Liver (tissue), 9 donors: Measurements from ENCODE around the gene TSPAN17. TPM values are rescaled to one million over a fixed set of nuclear protein-coding genes. Genes with fewer than 3 reads are reported as not detected.

Source experiments
- DNase-seq: peaks from one replicate; pipeline ENCODE4 v3.0.0-alpha.2; 2017; ENCODE audit warnings: low spot score
- H3K27ac ChIP-seq, 2 donors: one replicate each; pipeline ENCODE4 v1.7.0; 2013; ENCODE audit warnings: inconsistent platforms in 2 of 2, low read length in 2 of 2, control low read depth in 1 of 2, low read depth in 1 of 2, mild to moderate bottlenecking in 1 of 2
- H3K27me3 ChIP-seq, 4 donors: one replicate each; pipeline versions ENCODE4 v1.6.1 to v1.7.0; 2013; ENCODE audit warnings: low read length in 3 of 4, inconsistent platforms in 1 of 4, mild to moderate bottlenecking in 1 of 4, moderate library complexity in 1 of 4; ENCODE audit not compliant: control insufficient read depth in 4 of 4, insufficient read depth in 4 of 4
- H3K36me3 ChIP-seq, 4 donors: one replicate each; pipeline versions ENCODE4 v1.6.1 to v1.7.0; 2013; ENCODE audit warnings: low read length in 3 of 4, mild to moderate bottlenecking in 3 of 4, low read depth in 1 of 4, moderate library complexity in 1 of 4; ENCODE audit not compliant: control insufficient read depth in 4 of 4, insufficient read depth in 3 of 4
- H3K4me1 ChIP-seq, 4 donors: one replicate each; pipeline versions ENCODE4 v1.6.1 to v1.7.0; 2013; ENCODE audit warnings: low read length in 3 of 4, mild to moderate bottlenecking in 3 of 4, moderate library complexity in 1 of 4; ENCODE audit not compliant: control insufficient read depth in 4 of 4, insufficient read depth in 4 of 4
- H3K4me3 ChIP-seq, 3 donors: one replicate each; pipeline versions ENCODE4 v1.6.1 to v1.7.0; 2013; ENCODE audit warnings: low read length in 3 of 3, control low read depth in 1 of 3, low read depth in 1 of 3, mild to moderate bottlenecking in 1 of 3
- H3K9ac ChIP-seq, 2 donors: one replicate each; pipeline ENCODE4 v1.7.0; 2013; ENCODE audit warnings: low read length in 2 of 2, mild to moderate bottlenecking in 2 of 2, moderate library complexity in 2 of 2, control low read depth in 1 of 2, low read depth in 1 of 2
- H3K9me3 ChIP-seq, 4 donors: one replicate each; pipeline versions ENCODE4 v1.6.1 to v1.7.0; 2013; ENCODE audit warnings: low read length in 3 of 4; ENCODE audit not compliant: control insufficient read depth in 4 of 4
- EGR1 ChIP-seq, 2 donors: IDR thresholded peaks; 2 replicates each; pipeline ENCODE4 v1.6.1; 2016 to 2018; ENCODE audit warnings: antibody characterized with exemption in 2 of 2, low read depth in 2 of 2
- FOXA1 ChIP-seq: IDR thresholded peaks from 2 replicates; pipeline ENCODE4 v1.6.1; 2016; ENCODE audit warnings: antibody characterized with exemption
- GABPA ChIP-seq, 2 donors: IDR thresholded peaks in 1 of 2; conservative IDR thresholded peaks in 1 of 2; 2 replicates each; pipeline ENCODE4 v1.6.1; 2016; ENCODE audit warnings: antibody characterized with exemption in 2 of 2, mild to moderate bottlenecking in 1 of 2, moderate library complexity in 1 of 2
- HNF4A ChIP-seq, 2 donors: conservative IDR thresholded peaks; 2 replicates each; pipeline ENCODE4 v1.6.1; 2016; ENCODE audit warnings: antibody characterized with exemption in 2 of 2, mild to moderate bottlenecking in 2 of 2
- HNF4G ChIP-seq: IDR thresholded peaks from 2 replicates; pipeline ENCODE4 v1.6.1; 2016; ENCODE audit warnings: antibody characterized with exemption
- JUND ChIP-seq, 2 donors: IDR thresholded peaks; 2 replicates each; pipeline ENCODE4 v1.6.1; 2016; ENCODE audit warnings: antibody characterized with exemption in 2 of 2
- NR2F2 ChIP-seq: IDR thresholded peaks from 2 replicates; pipeline ENCODE4 v1.6.1; 2016; ENCODE audit warnings: antibody characterized with exemption
- RAD21 ChIP-seq, 2 donors: IDR thresholded peaks; 2 replicates each; pipeline ENCODE4 v1.6.1; 2016; ENCODE audit warnings: antibody characterized with exemption in 2 of 2, mild to moderate bottlenecking in 2 of 2
- RXRA ChIP-seq, 2 donors: IDR thresholded peaks; 2 replicates each; pipeline ENCODE4 v1.6.1; 2017 to 2018; ENCODE audit warnings: antibody characterized with exemption in 2 of 2, mild to moderate bottlenecking in 1 of 2
- TAF1 ChIP-seq: conservative IDR thresholded peaks from 2 replicates; pipeline ENCODE4 v1.6.1; 2016; ENCODE audit warnings: antibody characterized with exemption, mild to moderate bottlenecking
- WGBS: extraction: QIAGEN DNeasy Blood & Tissue Kit; methylation state at CpG from one replicate; pipeline ENCODE4 v1.1.7; 2013; 5-methylcytosine and 5-hydroxymethylcytosine counted together
- polyA plus RNA-seq, 2 donors: library from polyadenylated mRNA; stranded (reverse) in 1 of 2; unstranded in 1 of 2; fragments of 200-250 nt in 1 of 2; fragments of >200 nt in 1 of 2; fragmentation: Nextera tagmentation in 1 of 2; extraction: Ambion mirVana in 1 of 2; gene quantifications; one replicate each; pipeline versions ENCODE4 v1.2.1 to v1.2.3, GENCODE V29; 2013 to 2015
- total RNA-seq, 2 donors: library from RNA; depleted of rRNA; stranded (reverse); fragments of >200 nt; gene quantifications; one replicate each; pipeline ENCODE4 v1.2.3, GENCODE V29; 2014
- TF ChIP-seq, protein P1 (sequence below): IDR thresholded peaks from 2 replicates; pipeline ENCODE4 v1.6.1; 2016; ENCODE audit warnings: antibody characterized with exemption
- TF ChIP-seq, protein P2 (sequence below): IDR thresholded peaks from 2 replicates; pipeline ENCODE4 v1.6.1; 2016; ENCODE audit warnings: antibody characterized with exemption
- TF ChIP-seq, protein P3 (sequence below): IDR thresholded peaks from 2 replicates; pipeline ENCODE4 v1.6.1; 2016; ENCODE audit warnings: antibody characterized with exemption, mild to moderate bottlenecking
- TF ChIP-seq, protein P4 (sequence below): IDR thresholded peaks from 2 replicates; pipeline ENCODE4 v1.6.1; 2016; ENCODE audit warnings: antibody characterized with exemption
- donor health status: healthy.
- donor health status: healthy.
- donor health status: healthy.
- donor health status: healthy.
- donor health status: healthy.

The TSPAN17 gene
- total and polyA plus RNA-seq, 4 donors: 5.7 to 43.4 (median 16.2) TPM

DNA sequence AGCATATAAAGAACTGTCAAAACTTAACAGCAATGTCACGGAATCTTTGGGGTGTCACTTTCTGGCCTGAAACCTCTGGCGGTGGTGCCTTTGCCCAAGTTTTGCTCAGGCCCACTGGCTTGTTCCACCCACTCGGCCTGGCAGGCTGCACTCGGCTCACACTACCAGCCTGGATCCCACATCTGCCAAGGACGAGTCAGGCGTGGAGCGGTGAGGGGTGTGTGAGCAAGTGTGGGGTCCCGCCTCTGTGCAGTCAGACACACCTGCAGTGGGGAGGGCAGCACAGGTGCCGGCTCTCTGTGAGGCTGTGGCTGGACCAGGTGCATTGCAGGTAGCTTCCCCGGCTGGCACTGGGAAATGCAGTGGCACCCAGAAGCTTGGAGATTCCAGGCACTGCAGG is 40.0 kb downstream of the TSPAN17 start (continued):
- TF ChIP-seq, protein P1, sequence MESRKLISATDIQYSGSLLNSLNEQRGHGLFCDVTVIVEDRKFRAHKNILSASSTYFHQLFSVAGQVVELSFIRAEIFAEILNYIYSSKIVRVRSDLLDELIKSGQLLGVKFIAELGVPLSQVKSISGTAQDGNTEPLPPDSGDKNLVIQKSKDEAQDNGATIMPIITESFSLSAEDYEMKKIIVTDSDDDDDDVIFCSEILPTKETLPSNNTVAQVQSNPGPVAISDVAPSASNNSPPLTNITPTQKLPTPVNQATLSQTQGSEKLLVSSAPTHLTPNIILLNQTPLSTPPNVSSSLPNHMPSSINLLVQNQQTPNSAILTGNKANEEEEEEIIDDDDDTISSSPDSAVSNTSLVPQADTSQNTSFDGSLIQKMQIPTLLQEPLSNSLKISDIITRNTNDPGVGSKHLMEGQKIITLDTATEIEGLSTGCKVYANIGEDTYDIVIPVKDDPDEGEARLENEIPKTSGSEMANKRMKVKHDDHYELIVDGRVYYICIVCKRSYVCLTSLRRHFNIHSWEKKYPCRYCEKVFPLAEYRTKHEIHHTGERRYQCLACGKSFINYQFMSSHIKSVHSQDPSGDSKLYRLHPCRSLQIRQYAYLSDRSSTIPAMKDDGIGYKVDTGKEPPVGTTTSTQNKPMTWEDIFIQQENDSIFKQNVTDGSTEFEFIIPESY: no peak

DNA sequence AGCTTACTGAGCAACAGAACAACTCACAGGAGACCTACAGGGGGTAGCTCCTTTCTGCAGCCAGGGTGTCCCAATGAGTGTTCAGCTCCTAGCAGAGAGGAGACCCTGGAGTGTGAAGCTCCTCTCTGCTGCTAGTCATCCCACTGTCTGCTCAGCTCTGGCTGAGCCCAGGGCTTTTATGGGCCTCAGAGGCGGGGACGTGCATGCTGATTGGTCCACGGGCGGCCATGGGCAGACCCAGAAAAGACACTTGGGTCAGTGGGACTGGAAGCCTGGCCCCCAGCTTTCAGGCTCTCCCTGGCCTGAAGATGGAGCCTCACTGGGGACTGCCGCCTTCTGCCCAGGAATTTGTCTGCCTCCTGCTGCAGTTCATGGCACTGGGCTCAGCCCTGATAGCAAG is 40.6 kb downstream of the TSPAN17 start:
- Histone ChIP-seq H3K27ac (no peak overlapping the region), H3K4me3 (no peak overlapping the region), H3K36me3 (no peaks in the 10 kb centered on the region), H3K4me1 (no peaks in the 10 kb centered on the region), H3K27me3 (peaks cover 0 to 5% (median 2%) of the 10 kb centered on the region in 4 donors), H3K9ac (no peak overlapping the region), H3K9me3 (peaks cover 0 to 2% (median under 1%) of the 10 kb centered on the region in 4 donors)
- DNase-seq: no peak
- 80% methylated on average over 5 of the region's 5 CpGs for WGBS
- TF ChIP-seq TAF1 (no peak), HNF4A (conservative IDR thresholded peaks at IDR 0.05) (no peak), JUND (IDR thresholded peaks at IDR 0.05) (no peak), GABPA (IDR thresholded peaks at IDR 0.05 in 1 of 2, conservative IDR thresholded peaks at IDR 0.05 in 1 of 2) (no peak), HNF4G (no peak), FOXA1 (no peak), NR2F2 (no peak), RXRA (IDR thresholded peaks at IDR 0.05) (no peak), EGR1 (IDR thresholded peaks at IDR 0.05; ENCODE audit: low read depth in 2 of 2) (no peak), RAD21 (IDR thresholded peaks at IDR 0.05) (no peak)
- TF ChIP-seq, protein P2, sequence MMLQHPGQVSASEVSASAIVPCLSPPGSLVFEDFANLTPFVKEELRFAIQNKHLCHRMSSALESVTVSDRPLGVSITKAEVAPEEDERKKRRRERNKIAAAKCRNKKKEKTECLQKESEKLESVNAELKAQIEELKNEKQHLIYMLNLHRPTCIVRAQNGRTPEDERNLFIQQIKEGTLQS: no peak
- TF ChIP-seq, protein P3, sequence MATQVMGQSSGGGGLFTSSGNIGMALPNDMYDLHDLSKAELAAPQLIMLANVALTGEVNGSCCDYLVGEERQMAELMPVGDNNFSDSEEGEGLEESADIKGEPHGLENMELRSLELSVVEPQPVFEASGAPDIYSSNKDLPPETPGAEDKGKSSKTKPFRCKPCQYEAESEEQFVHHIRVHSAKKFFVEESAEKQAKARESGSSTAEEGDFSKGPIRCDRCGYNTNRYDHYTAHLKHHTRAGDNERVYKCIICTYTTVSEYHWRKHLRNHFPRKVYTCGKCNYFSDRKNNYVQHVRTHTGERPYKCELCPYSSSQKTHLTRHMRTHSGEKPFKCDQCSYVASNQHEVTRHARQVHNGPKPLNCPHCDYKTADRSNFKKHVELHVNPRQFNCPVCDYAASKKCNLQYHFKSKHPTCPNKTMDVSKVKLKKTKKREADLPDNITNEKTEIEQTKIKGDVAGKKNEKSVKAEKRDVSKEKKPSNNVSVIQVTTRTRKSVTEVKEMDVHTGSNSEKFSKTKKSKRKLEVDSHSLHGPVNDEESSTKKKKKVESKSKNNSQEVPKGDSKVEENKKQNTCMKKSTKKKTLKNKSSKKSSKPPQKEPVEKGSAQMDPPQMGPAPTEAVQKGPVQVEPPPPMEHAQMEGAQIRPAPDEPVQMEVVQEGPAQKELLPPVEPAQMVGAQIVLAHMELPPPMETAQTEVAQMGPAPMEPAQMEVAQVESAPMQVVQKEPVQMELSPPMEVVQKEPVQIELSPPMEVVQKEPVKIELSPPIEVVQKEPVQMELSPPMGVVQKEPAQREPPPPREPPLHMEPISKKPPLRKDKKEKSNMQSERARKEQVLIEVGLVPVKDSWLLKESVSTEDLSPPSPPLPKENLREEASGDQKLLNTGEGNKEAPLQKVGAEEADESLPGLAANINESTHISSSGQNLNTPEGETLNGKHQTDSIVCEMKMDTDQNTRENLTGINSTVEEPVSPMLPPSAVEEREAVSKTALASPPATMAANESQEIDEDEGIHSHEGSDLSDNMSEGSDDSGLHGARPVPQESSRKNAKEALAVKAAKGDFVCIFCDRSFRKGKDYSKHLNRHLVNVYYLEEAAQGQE: no peak
- TF ChIP-seq, protein P4, sequence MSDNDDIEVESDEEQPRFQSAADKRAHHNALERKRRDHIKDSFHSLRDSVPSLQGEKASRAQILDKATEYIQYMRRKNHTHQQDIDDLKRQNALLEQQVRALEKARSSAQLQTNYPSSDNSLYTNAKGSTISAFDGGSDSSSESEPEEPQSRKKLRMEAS: no peak
- TF ChIP-seq, protein P1: no peak
